RWPE1 (cell line): ENCODE measurements around the gene PRKN.

ENCODE experiments used
- CTCF ChIA-PET: fragments of 350-600 bp; sonication (Branson Sonifier 250); formaldehyde crosslinking; extraction: SDS; loops from one replicate; lab custom pipeline; 2021; lab: Yijun Ruan, JAX
- POLR2A ChIA-PET: fragments of 400-600 bp; formaldehyde crosslinking; extraction: SDS; loops from one replicate; lab custom pipeline; 2020; ENCODE audit warnings: antibody characterized with exemption; ENCODE audit not compliant: low non-redundant PET; lab: Yijun Ruan, JAX
- DNase-seq: peaks from one replicate; pipeline ENCODE4 v3.0.0; 2012; ENCODE audit warnings: low spot score
- H3K27ac ChIP-seq: fragments of 450-650 bp; 2 replicates; pipeline ENCODE4 v1.5.1; 2017
- CTCF ChIP-seq: fragments of 450-650 bp; conservative IDR thresholded peaks from 2 replicates; pipeline ENCODE4 v1.5.1; 2017; ENCODE audit warnings: low read depth, mild to moderate bottlenecking

Gene PRKN

GRCh38 chr6:162666246-162666645, 61.3 kb downstream of the PRKN start:
- POLR2A ChIA-PET = no interaction called here
- no peak for DNase-seq
- CTCF ChIA-PET = no interaction called here
- no peak for TF ChIP-seq CTCF
- H3K27ac ChIP-seq = no peak overlapping the region

GRCh38 chr6:162653808-162654207, 73.8 kb downstream of the PRKN start:
- ChIA-PET CTCF (no interaction called here), POLR2A (no interaction called here)
- H3K27ac ChIP-seq = no peak overlapping the region
- DNase-seq = no peak
- TF ChIP-seq CTCF = no peak

- POLR2A ChIA-PET = no interaction called here
- H3K27ac ChIP-seq = no peak overlapping the region
- CTCF ChIA-PET = no interaction called here
- no peak for DNase-seq
- TF ChIP-seq CTCF = no peak
Measured at GRCh38 chr6:162651505-162651904, 76.1 kb downstream of the PRKN start.

- TF ChIP-seq CTCF = no peak
- no peak overlapping the region for H3K27ac ChIP-seq
- no peak for DNase-seq
- CTCF ChIA-PET = interaction anchor here (0.6 kb wide), 1 partner anchor 356 kb away, joined by 4 read pairs; no protein-coding TSS in a partner anchor
- POLR2A ChIA-PET = no interaction called here
Measured at GRCh38 chr6:162649271-162649670, 78.3 kb downstream of the PRKN start.

- TF ChIP-seq CTCF = no peak
- CTCF ChIA-PET = no interaction called here
- H3K27ac ChIP-seq = no peak overlapping the region
- DNase-seq = no peak
- POLR2A ChIA-PET = no interaction called here
Measured at GRCh38 chr6:162644153-162644552, 83.4 kb downstream of the PRKN start.

GRCh38 chr6:162640756-162641155, 86.8 kb downstream of the PRKN start:
- ChIA-PET POLR2A (no interaction called here), CTCF (no interaction called here)
- no peak overlapping the region for H3K27ac ChIP-seq
- TF ChIP-seq CTCF = no peak
- no peak for DNase-seq

GRCh38 chr6:162639951-162640350, 87.6 kb downstream of the PRKN start:
- no peak for TF ChIP-seq CTCF
- no peak overlapping the region for H3K27ac ChIP-seq
- DNase-seq = no peak
- ChIA-PET POLR2A (no interaction called here), CTCF (no interaction called here)
